HepG2 (cell line): ENCODE measurements around the gene CYTH2.

Experiments
- CCDC6 ChIP-seq: sonication (generic); formaldehyde crosslinking; IDR thresholded peaks from 2 replicates; pipeline ENCODE4 v1.8.1; 2022; ENCODE audit warnings: mild to moderate bottlenecking, missing genetic modification reagents, moderate library complexity
- CTCF ChIP-seq: sonication (generic); formaldehyde crosslinking; IDR thresholded peaks from 2 replicates; pipeline ENCODE4 v1.5.0; 2020; ENCODE audit warnings: mild to moderate bottlenecking, missing genetic modification reagents, moderate library complexity
- DNMT1 ChIP-seq: sonication (generic); formaldehyde crosslinking; IDR thresholded peaks from 2 replicates; pipeline ENCODE4 v1.5.1; 2020; ENCODE audit warnings: mild to moderate bottlenecking, missing genetic modification reagents
- EP300 ChIP-seq, 3 experiments: sonication (generic) in 1 of 3; formaldehyde crosslinking in 1 of 3; IDR thresholded peaks; 2 replicates each; pipeline versions ENCODE4 v1.5.1 to v1.6.1; 2011 to 2020; ENCODE audit warnings: low read depth in 2 of 3, low read length in 2 of 3, borderline replicate concordance in 1 of 3, improper control_type of control experiment in 1 of 3, mild to moderate bottlenecking in 1 of 3, missing genetic modification reagents in 1 of 3, moderate library complexity in 1 of 3
- EZH2 ChIP-seq: conservative IDR thresholded peaks from 2 replicates; pipeline ENCODE4 v1.6.1; 2012; ENCODE audit warnings: mild to moderate bottlenecking, low read depth, low read length, moderate library complexity
- IRF2 ChIP-seq: IDR thresholded peaks from 2 replicates; pipeline ENCODE4 v1.6.1; 2018; ENCODE audit warnings: missing genetic modification reagents, missing compliant biosample characterization
- MAFK ChIP-seq, 2 experiments: IDR thresholded peaks in 1 of 2; conservative IDR thresholded peaks in 1 of 2; 2 replicates each; pipeline ENCODE4 v1.6.1; 2011; ENCODE audit warnings: improper control_type of control experiment in 2 of 2, low read length in 2 of 2
- MIER3 ChIP-seq: IDR thresholded peaks from 2 replicates; pipeline ENCODE4 v1.6.1; 2016; ENCODE audit warnings: missing compliant biosample characterization, borderline replicate concordance
- RAD51 ChIP-seq: fragments of 450-650 bp; IDR thresholded peaks from 2 replicates; pipeline ENCODE4 v1.6.1; 2016; ENCODE audit warnings: borderline replicate concordance
- SP1 ChIP-seq, 2 experiments: fragments of 450-650 bp in 1 of 2; sonication (generic) in 1 of 2; formaldehyde crosslinking in 1 of 2; IDR thresholded peaks; 2 replicates each; pipeline versions ENCODE4 v1.4.0 to v1.6.1; 2016 to 2020; ENCODE audit warnings: missing genetic modification reagents in 1 of 2
- ZFP41 ChIP-seq: sonication (generic); formaldehyde crosslinking; IDR thresholded peaks from 2 replicates; pipeline ENCODE4 v1.4.0; 2020; ENCODE audit warnings: mild to moderate bottlenecking, missing genetic modification reagents, borderline replicate concordance
- ZNF382 ChIP-seq: sonication (generic); formaldehyde crosslinking; IDR thresholded peaks from 2 replicates; pipeline ENCODE4 v1.5.0; 2020; ENCODE audit warnings: missing genetic modification reagents, mild to moderate bottlenecking, borderline replicate concordance
- TF ChIP-seq, protein P1 (sequence below): sonication (generic); formaldehyde crosslinking; IDR thresholded peaks from 2 replicates; pipeline ENCODE4 v1.4.0; 2020; ENCODE audit warnings: missing genetic modification reagents

- TF ChIP-seq, protein P1, sequence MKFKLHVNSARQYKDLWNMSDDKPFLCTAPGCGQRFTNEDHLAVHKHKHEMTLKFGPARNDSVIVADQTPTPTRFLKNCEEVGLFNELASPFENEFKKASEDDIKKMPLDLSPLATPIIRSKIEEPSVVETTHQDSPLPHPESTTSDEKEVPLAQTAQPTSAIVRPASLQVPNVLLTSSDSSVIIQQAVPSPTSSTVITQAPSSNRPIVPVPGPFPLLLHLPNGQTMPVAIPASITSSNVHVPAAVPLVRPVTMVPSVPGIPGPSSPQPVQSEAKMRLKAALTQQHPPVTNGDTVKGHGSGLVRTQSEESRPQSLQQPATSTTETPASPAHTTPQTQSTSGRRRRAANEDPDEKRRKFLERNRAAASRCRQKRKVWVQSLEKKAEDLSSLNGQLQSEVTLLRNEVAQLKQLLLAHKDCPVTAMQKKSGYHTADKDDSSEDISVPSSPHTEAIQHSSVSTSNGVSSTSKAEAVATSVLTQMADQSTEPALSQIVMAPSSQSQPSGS (CRISPR knock-in tag) = no peak
- no peak for TF ChIP-seq CTCF (CRISPR knock-in tag)
- no peak for TF ChIP-seq CCDC6 (CRISPR knock-in tag)
- TF ChIP-seq MAFK (conservative IDR thresholded peaks at IDR 0.05 in 1 of 2, IDR thresholded peaks at IDR 0.05 in 1 of 2; ENCODE audit: low read length in 2 of 2) = no peak
- no peak for TF ChIP-seq ZNF382 (CRISPR knock-in tag)
- TF ChIP-seq IRF2 (CRISPR knock-in tag) = no peak
- TF ChIP-seq MIER3 (CRISPR knock-in tag) = no peak
- TF ChIP-seq DNMT1 (CRISPR knock-in tag) = no peak
- no peak for TF ChIP-seq SP1 (IDR thresholded peaks at IDR 0.05)
- no peak for TF ChIP-seq SP1 (CRISPR knock-in tag; IDR thresholded peaks at IDR 0.05)
- no peak for TF ChIP-seq ZFP41 (CRISPR knock-in tag)
- TF ChIP-seq EZH2 = no peak
- no peak for TF ChIP-seq RAD51
- no peak for TF ChIP-seq EP300 (IDR thresholded peaks at IDR 0.05; ENCODE audit: low read depth in 2 of 2, low read length in 2 of 2)
- TF ChIP-seq EP300 (CRISPR knock-in tag; IDR thresholded peaks at IDR 0.05; ENCODE audit: borderline replicate concordance) = no peak
These were observed 44.9 kb downstream of the CYTH2 start for GRCh38 chr19:48514123-48514458.
